ENCODE data around the gene NGLY1. TPM values are rescaled to one million over a fixed set of nuclear protein-coding genes. Genes with fewer than 3 reads are reported as not detected.

The NGLY1 gene
- total RNA-seq, 1 experiment from 2014 or later, result 29.4 TPM

DNA sequence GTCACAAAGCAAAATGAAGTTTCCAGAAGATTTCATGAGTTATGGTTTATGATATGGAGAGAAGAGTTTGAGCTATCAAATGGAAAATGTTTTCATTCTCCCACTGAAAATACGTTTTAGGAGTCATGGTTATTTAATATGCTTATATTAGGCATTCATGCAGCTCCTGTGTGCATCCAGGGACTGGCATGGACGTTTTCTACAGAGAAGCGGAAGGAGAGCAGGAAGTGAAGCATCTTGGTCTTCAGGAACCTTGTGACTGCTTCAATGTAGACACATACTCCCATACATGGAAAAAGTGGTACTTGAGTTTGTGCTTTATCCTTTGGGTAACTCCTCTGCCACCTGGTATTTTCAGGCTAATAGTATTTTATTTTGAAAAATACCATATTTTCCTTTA lies 75.2 kb downstream of the NGLY1 start:
- ChIA-PET POLR2A (ENCODE audit: unreplicated experiment) (no interaction called here), CTCF (no interaction called here)
- Histone ChIP-seq H3K27ac (no peak overlapping the region), H3K79me2 (ENCODE audit: low read depth) (no peaks in the 10 kb centered on the region), H3K9me2 (ENCODE audit: insufficient read depth) (no peaks in the 10 kb centered on the region), H3K4me1 (replicated peaks; ENCODE audit: insufficient read depth) (no peaks in the 10 kb centered on the region), H2AFZ (no peak overlapping the region), H3K9me3 (ENCODE audit: insufficient read depth, low read depth) (no peaks in the 10 kb centered on the region), H3K4me2 (no peak overlapping the region), H3K36me3 (ENCODE audit: low read depth) (no peaks in the 10 kb centered on the region), H3K4me3 (no peak overlapping the region), H4K20me1 (ENCODE audit: insufficient read depth) (no peaks in the 10 kb centered on the region), H3F3A (ENCODE audit: insufficient read depth, low read depth) (no peaks in the 10 kb centered on the region), H3K27me3 (ENCODE audit: insufficient read depth, low read depth) (no peaks in the 10 kb centered on the region)
- no peak for DNase-seq
- intact Hi-C loops (cut with micrococcal nuclease; ENCODE audit: unreplicated experiment), result no loop called here
- BruUV-seq (replicated peaks), result no TSS peak
- no peak for TF ChIP-seq EZH2 (IDR thresholded peaks at IDR 0.05; ENCODE audit: low read depth)
- TF ChIP-seq, protein P1, sequence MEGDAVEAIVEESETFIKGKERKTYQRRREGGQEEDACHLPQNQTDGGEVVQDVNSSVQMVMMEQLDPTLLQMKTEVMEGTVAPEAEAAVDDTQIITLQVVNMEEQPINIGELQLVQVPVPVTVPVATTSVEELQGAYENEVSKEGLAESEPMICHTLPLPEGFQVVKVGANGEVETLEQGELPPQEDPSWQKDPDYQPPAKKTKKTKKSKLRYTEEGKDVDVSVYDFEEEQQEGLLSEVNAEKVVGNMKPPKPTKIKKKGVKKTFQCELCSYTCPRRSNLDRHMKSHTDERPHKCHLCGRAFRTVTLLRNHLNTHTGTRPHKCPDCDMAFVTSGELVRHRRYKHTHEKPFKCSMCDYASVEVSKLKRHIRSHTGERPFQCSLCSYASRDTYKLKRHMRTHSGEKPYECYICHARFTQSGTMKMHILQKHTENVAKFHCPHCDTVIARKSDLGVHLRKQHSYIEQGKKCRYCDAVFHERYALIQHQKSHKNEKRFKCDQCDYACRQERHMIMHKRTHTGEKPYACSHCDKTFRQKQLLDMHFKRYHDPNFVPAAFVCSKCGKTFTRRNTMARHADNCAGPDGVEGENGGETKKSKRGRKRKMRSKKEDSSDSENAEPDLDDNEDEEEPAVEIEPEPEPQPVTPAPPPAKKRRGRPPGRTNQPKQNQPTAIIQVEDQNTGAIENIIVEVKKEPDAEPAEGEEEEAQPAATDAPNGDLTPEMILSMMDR (conservative IDR thresholded peaks at IDR 0.05), result no peak

DNA sequence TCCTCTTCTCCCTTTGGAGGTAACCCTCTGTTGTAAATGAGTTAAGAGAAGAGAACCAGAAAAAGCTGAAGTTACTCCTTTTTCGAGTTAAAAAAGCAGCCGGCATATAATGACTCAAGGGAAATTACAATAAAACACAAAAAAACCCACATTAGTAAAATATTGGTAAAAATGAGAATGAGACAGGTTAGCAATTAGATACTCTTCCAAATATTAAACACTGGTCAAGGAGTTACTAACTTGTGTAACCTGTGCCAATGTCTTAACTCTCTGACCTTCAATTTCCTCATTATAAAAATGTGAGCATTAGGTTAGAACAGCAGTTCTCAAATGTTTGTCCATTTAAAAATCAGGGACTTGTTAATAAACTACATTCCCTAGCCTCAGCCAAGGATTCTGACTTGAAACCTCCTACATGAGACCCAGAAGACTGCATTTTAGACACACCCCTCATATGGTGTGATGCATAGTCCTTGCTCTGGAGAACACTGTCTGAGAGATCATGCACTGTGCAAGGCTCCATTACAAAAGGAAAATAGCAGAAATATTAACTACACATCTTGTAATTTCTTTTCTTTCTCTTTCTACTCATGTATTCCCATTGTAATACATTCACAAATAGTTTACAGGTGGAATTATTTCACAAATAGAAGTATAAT lies 75.8 kb downstream of the NGLY1 start:
- H3K36me3 ChIP-seq (ENCODE audit: low read depth), result no peaks in the 10 kb centered on the region
- H3F3A ChIP-seq (ENCODE audit: insufficient read depth, low read depth), result no peaks in the 10 kb centered on the region
- no peaks in the 10 kb centered on the region for H4K20me1 ChIP-seq (ENCODE audit: insufficient read depth)
- no peaks in the 10 kb centered on the region for H3K79me2 ChIP-seq (ENCODE audit: low read depth)
- H3K4me1 ChIP-seq (replicated peaks; ENCODE audit: insufficient read depth), result no peaks in the 10 kb centered on the region
- H2AFZ ChIP-seq, result no peak overlapping the region
- DNase-seq, result no peak
- H3K27ac ChIP-seq, result no peak overlapping the region
- H3K9me3 ChIP-seq (ENCODE audit: insufficient read depth, low read depth), result no peaks in the 10 kb centered on the region
- ChIA-PET POLR2A (ENCODE audit: unreplicated experiment) (no interaction called here), CTCF (no interaction called here)
- no peaks in the 10 kb centered on the region for H3K27me3 ChIP-seq (ENCODE audit: insufficient read depth, low read depth)
- H3K4me2 ChIP-seq, result no peak overlapping the region
- no peak for TF ChIP-seq EZH2 (IDR thresholded peaks at IDR 0.05; ENCODE audit: low read depth)
- TF ChIP-seq, protein P1 (conservative IDR thresholded peaks at IDR 0.05), result no peak
- BruUV-seq (replicated peaks), result no TSS peak
- intact Hi-C loops (cut with micrococcal nuclease; ENCODE audit: unreplicated experiment), result no loop called here
- H3K9me2 ChIP-seq (ENCODE audit: insufficient read depth), result no peaks in the 10 kb centered on the region
- no peak overlapping the region for H3K4me3 ChIP-seq

DNA sequence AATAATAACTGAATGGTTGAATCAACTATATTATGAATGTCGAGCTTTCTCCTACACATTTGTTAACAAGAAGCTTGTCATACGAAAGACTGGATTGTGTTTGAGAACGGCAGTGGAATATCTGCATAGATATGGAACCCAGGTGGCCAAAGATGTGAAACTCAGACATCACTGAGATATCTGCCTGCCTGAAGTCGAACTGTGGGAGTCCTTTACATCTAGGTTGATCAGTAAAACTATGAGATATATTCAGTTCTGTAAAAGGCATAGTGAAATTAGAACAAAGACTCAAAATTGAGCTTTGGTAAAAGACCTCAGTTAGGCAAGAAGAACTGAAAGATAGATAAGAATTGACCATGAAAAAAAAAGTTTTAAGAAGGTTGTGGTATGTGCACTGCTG lies 77.0 kb downstream of the NGLY1 start:
- no peaks in the 10 kb centered on the region for H3K27me3 ChIP-seq (ENCODE audit: insufficient read depth, low read depth)
- H3K27ac ChIP-seq, result no peak overlapping the region
- intact Hi-C loops (cut with micrococcal nuclease; ENCODE audit: unreplicated experiment), result no loop called here
- H3K9me3 ChIP-seq (ENCODE audit: insufficient read depth, low read depth), result no peaks in the 10 kb centered on the region
- no peaks in the 10 kb centered on the region for H3K9me2 ChIP-seq (ENCODE audit: insufficient read depth)
- TF ChIP-seq, protein P1 (conservative IDR thresholded peaks at IDR 0.05), result no peak
- TF ChIP-seq EZH2 (IDR thresholded peaks at IDR 0.05; ENCODE audit: low read depth), result no peak
- DNase-seq, result no peak
- BruUV-seq (replicated peaks), result no TSS peak
- H3K36me3 ChIP-seq (ENCODE audit: low read depth), result no peaks in the 10 kb centered on the region
- H3F3A ChIP-seq (ENCODE audit: insufficient read depth, low read depth), result no peaks in the 10 kb centered on the region
- no peak overlapping the region for H3K4me3 ChIP-seq
- H2AFZ ChIP-seq, result no peak overlapping the region
- no peaks in the 10 kb centered on the region for H3K79me2 ChIP-seq (ENCODE audit: low read depth)
- H3K4me1 ChIP-seq (replicated peaks; ENCODE audit: insufficient read depth), result no peaks in the 10 kb centered on the region
- no peak overlapping the region for H3K4me2 ChIP-seq
- POLR2A ChIA-PET (ENCODE audit: unreplicated experiment), result no interaction called here
- H4K20me1 ChIP-seq (ENCODE audit: insufficient read depth), result no peaks in the 10 kb centered on the region
- CTCF ChIA-PET, result no interaction called here
